DND-41 (cell line): ENCODE measurements around the gene FAF1.

Experiments
- CTCF ChIP-seq: IDR thresholded peaks from 2 replicates; pipeline ENCODE4 v1.5.1; 2012; ENCODE audit warnings: borderline replicate concordance, low read length, moderate library complexity, mild to moderate bottlenecking; ENCODE audit not compliant: poor library complexity, severe bottlenecking; ENCODE audit errors: extremely low read depth
- EZH2 ChIP-seq: IDR thresholded peaks from 3 replicates; pipeline ENCODE4 v1.6.1; 2012; ENCODE audit warnings: borderline replicate concordance, low read depth, mild to moderate bottlenecking, moderate library complexity, low read length, inconsistent platforms; ENCODE audit not compliant: severe bottlenecking

- no peak for TF ChIP-seq CTCF
- no peak for TF ChIP-seq EZH2
Measured at GRCh38 chr1:50930193-50930592, 29.9 kb downstream of the FAF1 start.
